ENCODE results near the gene CELSR1.

CELSR1 gene

GRCh38 chr22:46586123-46586519 lies 48.7 kb upstream of the CELSR1 start:
- H3K9me3 ChIP-seq (replicated peaks in 1 of 2; ENCODE audit: control insufficient read depth in 2 of 2, insufficient read depth in 1 of 2, low read depth in 1 of 2, low read length in 2 of 2), result peaks cover 0 to 2% of the 10 kb centered on the region in 2 donors
- H2BK5ac ChIP-seq (ENCODE audit: low read length), result peak overlapping the region; percentile 39
- H3K4me2 ChIP-seq (ENCODE audit: insufficient read depth, low read length, poor library complexity, severe bottlenecking), result no peak overlapping the region
- H2AK5ac ChIP-seq (ENCODE audit: low read depth, low read length), result peak overlapping the region; percentile 86
- H3K4me1 ChIP-seq (ENCODE audit: control insufficient read depth in 2 of 2, insufficient read depth in 1 of 2, low read depth in 1 of 2, low read length in 2 of 2), result peaks cover 9 to 28% of the 10 kb centered on the region in 2 donors
- H3K4me3 ChIP-seq (ENCODE audit: low read length in 2 of 2), result no peak overlapping the region
- H3K23ac ChIP-seq (ENCODE audit: low read depth, low read length, poor library complexity), result no peak overlapping the region
- H3K36me3 ChIP-seq (replicated peaks in 1 of 2; ENCODE audit: control insufficient read depth in 2 of 2, insufficient read depth in 2 of 2, low read length in 2 of 2), result no peaks in the 10 kb centered on the region
- no peak overlapping the region for H2BK120ac ChIP-seq (ENCODE audit: low read depth, low read length)
- no peak overlapping the region for H3K4ac ChIP-seq (ENCODE audit: low read length)
- peaks cover 0 to 18% (median 0%) of the 10 kb centered on the region in 3 experiments for H3K27me3 ChIP-seq (ENCODE audit: control insufficient read depth in 3 of 3, insufficient read depth in 3 of 3, low read depth in 1 of 3, low read length in 3 of 3)
- peaks cover 19% of the 10 kb centered on the region for H3K79me1 ChIP-seq (ENCODE audit: low read depth, low read length)
- DNase-seq (ENCODE audit: low spot score), result no peak
- no peak overlapping the region for H3K27ac ChIP-seq (replicated peaks; ENCODE audit: low read length)
- H4K8ac ChIP-seq (ENCODE audit: low read depth, low read length), result no peak overlapping the region
- H2BK15ac ChIP-seq (ENCODE audit: low read length), result no peak overlapping the region
- H3K18ac ChIP-seq (ENCODE audit: low read length), result no peak overlapping the region
- no peak overlapping the region for H3K14ac ChIP-seq (ENCODE audit: low read length)
- WGBS, 2 donors (ENCODE audit: extremely low coverage in 2 of 2, insufficient read length in 2 of 2, insufficient replicate concordance in 1 of 2), result no CpG with 5 or more reads among the region's 12 CpGs
- H4K91ac ChIP-seq (ENCODE audit: low read depth, low read length, poor library complexity), result no peak overlapping the region
- no peak overlapping the region for H2BK12ac ChIP-seq (ENCODE audit: low read length)
- no peak overlapping the region for H3K9ac ChIP-seq (ENCODE audit: low read depth, low read length, poor library complexity)
- H2AFZ ChIP-seq (ENCODE audit: low read length), result no peak overlapping the region

- H3K4me3 ChIP-seq (ENCODE audit: low read length in 2 of 2), result no peak overlapping the region
- H3K36me3 ChIP-seq (replicated peaks in 1 of 2; ENCODE audit: control insufficient read depth in 2 of 2, insufficient read depth in 2 of 2, low read length in 2 of 2), result no peaks in the 10 kb centered on the region
- no peak overlapping the region for H2BK15ac ChIP-seq (ENCODE audit: low read length)
- H3K18ac ChIP-seq (ENCODE audit: low read length), result peak overlapping the region; percentile 20
- H4K91ac ChIP-seq (ENCODE audit: low read depth, low read length, poor library complexity), result no peak overlapping the region
- peaks cover 0 to 2% of the 10 kb centered on the region in 2 donors for H3K9me3 ChIP-seq (replicated peaks in 1 of 2; ENCODE audit: control insufficient read depth in 2 of 2, insufficient read depth in 1 of 2, low read depth in 1 of 2, low read length in 2 of 2)
- no peak overlapping the region for H2BK5ac ChIP-seq (ENCODE audit: low read length)
- H3K14ac ChIP-seq (ENCODE audit: low read length), result no peak overlapping the region
- H3K4me2 ChIP-seq (ENCODE audit: insufficient read depth, low read length, poor library complexity, severe bottlenecking), result no peak overlapping the region
- no peak overlapping the region for H3K27ac ChIP-seq (replicated peaks; ENCODE audit: low read length)
- H3K23ac ChIP-seq (ENCODE audit: low read depth, low read length, poor library complexity), result peak overlapping the region; percentile 3
- no peak overlapping the region for H2BK120ac ChIP-seq (ENCODE audit: low read depth, low read length)
- no peak overlapping the region for H4K8ac ChIP-seq (ENCODE audit: low read depth, low read length)
- H3K4ac ChIP-seq (ENCODE audit: low read length), result no peak overlapping the region
- WGBS, 2 donors (ENCODE audit: extremely low coverage in 2 of 2, insufficient read length in 2 of 2, insufficient replicate concordance in 1 of 2), result no CpG with 5 or more reads among the region's 19 CpGs
- H3K79me1 ChIP-seq (ENCODE audit: low read depth, low read length), result peaks cover 19% of the 10 kb centered on the region
- peak overlapping the region; percentile 86 for H2AK5ac ChIP-seq (ENCODE audit: low read depth, low read length)
- H2BK12ac ChIP-seq (ENCODE audit: low read length), result no peak overlapping the region
- no peak for DNase-seq (ENCODE audit: low spot score)
- peaks cover 9 to 28% of the 10 kb centered on the region in 2 donors for H3K4me1 ChIP-seq (ENCODE audit: control insufficient read depth in 2 of 2, insufficient read depth in 1 of 2, low read depth in 1 of 2, low read length in 2 of 2)
- H3K9ac ChIP-seq (ENCODE audit: low read depth, low read length, poor library complexity), result no peak overlapping the region
- H2AFZ ChIP-seq (ENCODE audit: low read length), result no peak overlapping the region
- peaks cover 0 to 18% (median 0%) of the 10 kb centered on the region in 3 experiments for H3K27me3 ChIP-seq (ENCODE audit: control insufficient read depth in 3 of 3, insufficient read depth in 3 of 3, low read depth in 1 of 3, low read length in 3 of 3)
Measured at GRCh38 chr22:46585340-46586122, 48.1 kb upstream of the CELSR1 start.

GRCh38 chr22:46584081-46584921 lies 46.9 kb upstream of the CELSR1 start:
- Histone ChIP-seq H2BK15ac (ENCODE audit: low read length) (no peak overlapping the region), H3K18ac (ENCODE audit: low read length) (peak overlapping the region; percentile 19), H3K4me3 (ENCODE audit: low read length in 2 of 2) (no peak overlapping the region), H2BK5ac (ENCODE audit: low read length) (no peak overlapping the region), H3K23ac (ENCODE audit: low read depth, low read length, poor library complexity) (peak overlapping the region; percentile 56), H4K8ac (ENCODE audit: low read depth, low read length) (no peak overlapping the region), H2BK12ac (ENCODE audit: low read length) (no peak overlapping the region), H3K9me3 (replicated peaks in 1 of 2; ENCODE audit: control insufficient read depth in 2 of 2, insufficient read depth in 1 of 2, low read depth in 1 of 2, low read length in 2 of 2) (peaks cover 0 to 2% of the 10 kb centered on the region in 2 donors), H4K91ac (ENCODE audit: low read depth, low read length, poor library complexity) (no peak overlapping the region), H3K4me1 (ENCODE audit: control insufficient read depth in 2 of 2, insufficient read depth in 1 of 2, low read depth in 1 of 2, low read length in 2 of 2) (peaks cover 9 to 29% of the 10 kb centered on the region in 2 donors), H2AK5ac (ENCODE audit: low read depth, low read length) (peak overlapping the region; percentile 72), H3K4me2 (ENCODE audit: insufficient read depth, low read length, poor library complexity, severe bottlenecking) (peak overlapping the region; percentile 35), H2BK120ac (ENCODE audit: low read depth, low read length) (no peak overlapping the region), H3K14ac (ENCODE audit: low read length) (peak overlapping the region; percentile 75), H3K36me3 (replicated peaks in 1 of 2; ENCODE audit: control insufficient read depth in 2 of 2, insufficient read depth in 2 of 2, low read length in 2 of 2) (no peaks in the 10 kb centered on the region), H3K79me1 (ENCODE audit: low read depth, low read length) (peaks cover 17% of the 10 kb centered on the region), H3K9ac (ENCODE audit: low read depth, low read length, poor library complexity) (peak overlapping the region; percentile 5), H2AFZ (ENCODE audit: low read length) (peak overlapping the region; percentile 9), H3K27me3 (ENCODE audit: control insufficient read depth in 3 of 3, insufficient read depth in 3 of 3, low read depth in 1 of 3, low read length in 3 of 3) (peaks cover 0 to 18% (median 0%) of the 10 kb centered on the region in 3 experiments), H3K27ac (replicated peaks; ENCODE audit: low read length) (no peak overlapping the region), H3K4ac (ENCODE audit: low read length) (no peak overlapping the region)
- DNase-seq (ENCODE audit: low spot score), result no peak
- no CpG with 5 or more reads among the region's 43 CpGs for whole genome bisulfite sequencing, 2 donors (ENCODE audit: extremely low coverage in 2 of 2, insufficient read length in 2 of 2, insufficient replicate concordance in 1 of 2)

- Histone ChIP-seq H3K4me2 (ENCODE audit: insufficient read depth, low read length, poor library complexity, severe bottlenecking) (no peak overlapping the region), H2AFZ (ENCODE audit: low read length) (no peak overlapping the region), H2BK120ac (ENCODE audit: low read depth, low read length) (no peak overlapping the region), H3K79me1 (ENCODE audit: low read depth, low read length) (peaks cover 14% of the 10 kb centered on the region), H3K4ac (ENCODE audit: low read length) (no peak overlapping the region), H2AK5ac (ENCODE audit: low read depth, low read length) (peak overlapping the region; percentile 50), H3K4me1 (ENCODE audit: control insufficient read depth in 2 of 2, insufficient read depth in 1 of 2, low read depth in 1 of 2, low read length in 2 of 2) (peaks cover 14 to 29% of the 10 kb centered on the region in 2 donors), H2BK12ac (ENCODE audit: low read length) (no peak overlapping the region), H3K27me3 (ENCODE audit: control insufficient read depth in 3 of 3, insufficient read depth in 3 of 3, low read depth in 1 of 3, low read length in 3 of 3) (peaks cover 0 to 18% (median 0%) of the 10 kb centered on the region in 3 experiments), H3K27ac (replicated peaks; ENCODE audit: low read length) (no peak overlapping the region), H3K9me3 (replicated peaks in 1 of 2; ENCODE audit: control insufficient read depth in 2 of 2, insufficient read depth in 1 of 2, low read depth in 1 of 2, low read length in 2 of 2) (peaks cover 0 to 2% of the 10 kb centered on the region in 2 donors), H3K23ac (ENCODE audit: low read depth, low read length, poor library complexity) (no peak overlapping the region), H3K36me3 (replicated peaks in 1 of 2; ENCODE audit: control insufficient read depth in 2 of 2, insufficient read depth in 2 of 2, low read length in 2 of 2) (no peaks in the 10 kb centered on the region), H4K91ac (ENCODE audit: low read depth, low read length, poor library complexity) (no peak overlapping the region), H2BK5ac (ENCODE audit: low read length) (no peak overlapping the region), H3K4me3 (ENCODE audit: low read length in 2 of 2) (no peak overlapping the region), H4K8ac (ENCODE audit: low read depth, low read length) (no peak overlapping the region), H3K9ac (ENCODE audit: low read depth, low read length, poor library complexity) (no peak overlapping the region), H3K18ac (ENCODE audit: low read length) (peak overlapping the region; percentile 35), H3K14ac (ENCODE audit: low read length) (no peak overlapping the region), H2BK15ac (ENCODE audit: low read length) (no peak overlapping the region)
- no peak for DNase-seq (ENCODE audit: low spot score)
- WGBS, 2 donors (ENCODE audit: extremely low coverage in 2 of 2, insufficient read length in 2 of 2, insufficient replicate concordance in 1 of 2), result no CpG with 5 or more reads among the region's 11 CpGs
Measured at GRCh38 chr22:46583571-46583970, 46.2 kb upstream of the CELSR1 start.

All from neuronal stem cell (in vitro differentiated cells).